WTC11 (cell line): Measurements from ENCODE around the gene TP73. TPM values are rescaled to one million over a fixed set of nuclear protein-coding genes. Genes with fewer than 3 reads are reported as not detected.
A peak's percentile ranks its signal among the peaks of the same experiment; 100 is the strongest.

ENCODE experiments used
- ATAC-seq: fragments of 200-7000 bp; cut with Tn5 transposase; 2 replicates; pipeline ENCODE4 v1.10.0; 2021; ENCODE audit warnings: mild to moderate bottlenecking, moderate library complexity
- CTCF ChIA-PET: fragments of 300-600 bp; sonication (Branson Sonifier 250); formaldehyde crosslinking; loops from one replicate; lab custom pipeline; 2021; ENCODE audit warnings: antibody characterized with exemption; lab: Charles Lee
- POLR2A ChIA-PET: fragments of 350-600 bp; sonication (Branson Sonifier 250); formaldehyde crosslinking; loops from one replicate; lab custom pipeline; 2021; ENCODE audit warnings: antibody characterized with exemption; lab: Charles Lee
- DNase-seq: peaks from one replicate; pipeline ENCODE4 v3.0.0; 2021; ENCODE audit warnings: low spot score
- H3K27ac Mint-ChIP-seq: 2 replicates; pipeline ENCODE4 v1.8.0; 2021; ENCODE audit warnings: mixed read lengths
- H3K27me3 Mint-ChIP-seq: 2 replicates; pipeline ENCODE4 v1.8.0; 2021; ENCODE audit warnings: low read depth, mild to moderate bottlenecking, moderate library complexity, mixed read lengths
- H3K36me3 Mint-ChIP-seq: 2 replicates; pipeline ENCODE4 v1.8.0; 2021; ENCODE audit warnings: mixed read lengths
- H3K4me1 Mint-ChIP-seq: 2 replicates; pipeline ENCODE4 v1.8.0; 2022; ENCODE audit warnings: mixed read lengths
- H3K4me3 Mint-ChIP-seq: 2 replicates; pipeline ENCODE4 v1.8.0; 2021; ENCODE audit warnings: mild to moderate bottlenecking, moderate library complexity, mixed read lengths
- H3K9me3 Mint-ChIP-seq: 2 replicates; pipeline ENCODE4 v1.8.0; 2021; ENCODE audit warnings: mixed read lengths
- AR ChIP-seq: fragments of 250-450 bp; sonication (Bioruptor Pico); IDR thresholded peaks from 2 replicates; pipeline ENCODE4 v1.9.0; 2021; ENCODE audit warnings: mild to moderate bottlenecking
- ATF3 ChIP-seq: sonication (generic); formaldehyde crosslinking; conservative IDR thresholded peaks from 2 replicates; pipeline ENCODE4 v1.8.1; 2022; ENCODE audit warnings: mild to moderate bottlenecking, missing genetic modification reagents
- ATF6 ChIP-seq: sonication (generic); formaldehyde crosslinking; IDR thresholded peaks from 2 replicates; pipeline ENCODE4 v1.8.1; 2023; ENCODE audit warnings: mild to moderate bottlenecking, missing genetic modification reagents
- CBFB ChIP-seq: sonication (generic); formaldehyde crosslinking; IDR thresholded peaks from 2 replicates; pipeline ENCODE4 v1.8.1; 2022; ENCODE audit warnings: mild to moderate bottlenecking, low read depth, missing genetic modification reagents
- E2F5 ChIP-seq: sonication (generic); formaldehyde crosslinking; IDR thresholded peaks from 2 replicates; pipeline ENCODE4 v1.8.1; 2022; ENCODE audit warnings: mild to moderate bottlenecking, moderate library complexity, missing genetic modification reagents
- ESRRA ChIP-seq: sonication (generic); formaldehyde crosslinking; IDR thresholded peaks from 2 replicates; pipeline ENCODE4 v1.8.1; 2022; ENCODE audit warnings: mild to moderate bottlenecking, missing genetic modification reagents, borderline replicate concordance
- GABPB1 ChIP-seq: sonication (generic); formaldehyde crosslinking; IDR thresholded peaks from 2 replicates; pipeline ENCODE4 v1.8.1; 2023; ENCODE audit warnings: mild to moderate bottlenecking, missing genetic modification reagents
- GRHL2 ChIP-seq: fragments of 250-450 bp; sonication (Bioruptor Pico); IDR thresholded peaks from 2 replicates; pipeline ENCODE4 v1.8.0; 2022; ENCODE audit warnings: mild to moderate bottlenecking, moderate library complexity; ENCODE audit not compliant: insufficient replicate concordance, severe bottlenecking
- HMGXB4 ChIP-seq: sonication (generic); formaldehyde crosslinking; IDR thresholded peaks from 2 replicates; pipeline ENCODE4 v1.8.1; 2023; ENCODE audit warnings: mild to moderate bottlenecking, moderate library complexity, missing genetic modification reagents
- IRF2 ChIP-seq: sonication (generic); formaldehyde crosslinking; IDR thresholded peaks from 2 replicates; pipeline ENCODE4 v1.8.0; 2022; ENCODE audit warnings: low read depth, missing genetic modification reagents, borderline replicate concordance
- JAZF1 ChIP-seq: fragments of 250-450 bp; sonication (Bioruptor Pico); IDR thresholded peaks from 2 replicates; pipeline ENCODE4 v1.9.0; 2021; ENCODE audit warnings: moderate library complexity, mild to moderate bottlenecking, inconsistent platforms
- NFE2L1 ChIP-seq: sonication (generic); formaldehyde crosslinking; IDR thresholded peaks from 2 replicates; pipeline ENCODE4 v1.8.1; 2023; ENCODE audit warnings: missing genetic modification reagents
- NR2C2 ChIP-seq: sonication (generic); formaldehyde crosslinking; IDR thresholded peaks from 2 replicates; pipeline ENCODE4 v1.8.0; 2022; ENCODE audit warnings: mild to moderate bottlenecking, missing genetic modification reagents
- PREB ChIP-seq: sonication (generic); formaldehyde crosslinking; IDR thresholded peaks from 2 replicates; pipeline ENCODE4 v1.8.1; 2022; ENCODE audit warnings: mild to moderate bottlenecking, missing genetic modification reagents, moderate library complexity, borderline replicate concordance
- USF2 ChIP-seq: sonication (generic); formaldehyde crosslinking; IDR thresholded peaks from 2 replicates; pipeline ENCODE4 v1.8.1; 2023; ENCODE audit warnings: mild to moderate bottlenecking, missing genetic modification reagents, moderate library complexity
- ZNF317 ChIP-seq: sonication (generic); formaldehyde crosslinking; IDR thresholded peaks from 2 replicates; pipeline ENCODE4 v1.8.1; 2023; ENCODE audit warnings: low read depth, mild to moderate bottlenecking, moderate library complexity, missing genetic modification reagents, borderline replicate concordance
- ZNF396 ChIP-seq: fragments of 250-450 bp; sonication (Bioruptor Pico); IDR thresholded peaks from 2 replicates; pipeline ENCODE4 v1.8.0; 2021; ENCODE audit warnings: mild to moderate bottlenecking, moderate library complexity, borderline replicate concordance
- ZNF416 ChIP-seq: fragments of 250-450 bp; sonication (Bioruptor Pico); IDR thresholded peaks from 2 replicates; pipeline ENCODE4 v1.9.0; 2021; ENCODE audit warnings: mild to moderate bottlenecking, inconsistent platforms
- ZNF423 ChIP-seq: fragments of 250-450 bp; sonication (Bioruptor Pico); IDR thresholded peaks from 2 replicates; pipeline ENCODE4 v2.1.2; 2022; ENCODE audit warnings: mild to moderate bottlenecking, moderate library complexity
- total RNA-seq: library from RNA; stranded (reverse); gene quantifications from 3 replicates; pipeline ENCODE4 v1.2.3, GENCODE V29; 2021

Gene TP73
- total RNA-seq, 1 experiment from 2014 or later, result 5.7 TPM

- Mint-ChIP-seq H3K4me1 (no peaks in the 10 kb centered on the region), H3K27me3 (no peaks in the 10 kb centered on the region), H3K9me3 (no peaks in the 10 kb centered on the region), H3K4me3 (no peak overlapping the region), H3K36me3 (peaks cover 25% of the 10 kb centered on the region), H3K27ac (no peak overlapping the region)
- TF ChIP-seq HMGXB4, result no peak
- no peak for TF ChIP-seq CBFB
- TF ChIP-seq USF2 (CRISPR knock-in tag), result no peak
- no peak for TF ChIP-seq NR2C2 (CRISPR knock-in tag)
- no peak for TF ChIP-seq IRF2 (CRISPR knock-in tag)
- no peak for TF ChIP-seq ZNF317 (CRISPR knock-in tag)
- ChIA-PET CTCF (interaction anchor here (1.1 to 1.6 kb wide), 2 partner anchors 83 to 188 kb away, joined by 4 to 6 read pairs; no protein-coding TSS in a partner anchor), POLR2A (no interaction called here)
- ATAC-seq, result no peak
- DNase-seq, result peak; percentile 8
These were observed 11.1 kb upstream of the TP73 start for GRCh38 chr1:3641046-3641760.

GRCh38 chr1:3641816-3642215 is 10.5 kb upstream of the TP73 start:
- peaks cover 23% of the 10 kb centered on the region for H3K36me3 Mint-ChIP-seq
- H3K4me3 Mint-ChIP-seq, result no peak overlapping the region
- TF ChIP-seq E2F5 (CRISPR knock-in tag) (no peak), ZNF396 (CRISPR knock-in tag) (no peak), JAZF1 (CRISPR knock-in tag) (no peak), ESRRA (CRISPR knock-in tag) (no peak), ATF3 (no peak), NFE2L1 (CRISPR knock-in tag) (no peak)
- TF ChIP-seq, all 79 proteins: peak for 0
- ChIA-PET CTCF (interaction anchor here (0.6 to 1.6 kb wide), 3 partner anchors 29 to 189 kb away, joined by 4 to 6 read pairs (median 4); no protein-coding TSS in a partner anchor), POLR2A (no interaction called here)
- ATAC-seq (no peak), DNase-seq (peak; percentile 6)
- no peaks in the 10 kb centered on the region for H3K4me1 Mint-ChIP-seq
- no peak overlapping the region for H3K27ac Mint-ChIP-seq
- no peaks in the 10 kb centered on the region for H3K27me3 Mint-ChIP-seq
- no peaks in the 10 kb centered on the region for H3K9me3 Mint-ChIP-seq

GRCh38 chr1:3642919-3643675 is 9.2 kb upstream of the TP73 start:
- H3K4me3 Mint-ChIP-seq, result no peak overlapping the region
- CTCF ChIA-PET, result no interaction called here
- DNase-seq (peak; percentile 10), ATAC-seq (no peak)
- no peaks in the 10 kb centered on the region for H3K9me3 Mint-ChIP-seq
- no peaks in the 10 kb centered on the region for H3K27me3 Mint-ChIP-seq
- H3K36me3 Mint-ChIP-seq, result peaks cover 21% of the 10 kb centered on the region
- H3K4me1 Mint-ChIP-seq, result no peaks in the 10 kb centered on the region
- POLR2A ChIA-PET, result no interaction called here
- peak overlapping the region; percentile 86 for H3K27ac Mint-ChIP-seq
- TF ChIP-seq GRHL2 (CRISPR knock-in tag), result no peak
- no peak for TF ChIP-seq ZNF416 (CRISPR knock-in tag)
- no peak for TF ChIP-seq PREB (CRISPR knock-in tag)
- no peak for TF ChIP-seq AR (CRISPR knock-in tag)
- no peak for TF ChIP-seq ATF6 (CRISPR knock-in tag)
- no peak for TF ChIP-seq ZNF423 (CRISPR knock-in tag)
- TF ChIP-seq GABPB1 (CRISPR knock-in tag), result no peak
